Endothelial cell of umbilical vein (primary cell): ENCODE results near the gene DPYD. TPM values are rescaled to one million over a fixed set of nuclear protein-coding genes. Genes with fewer than 3 reads are reported as not detected.
A peak's percentile ranks its signal among the peaks of the same experiment; 100 is the strongest.

ENCODE experiments used
- BruUV-seq: library from RNA; stranded (reverse); fragments of 400-500 nt; replicated peaks from 2 replicates; lab custom pipeline; 2021; lab: Mats Ljungman, UMichigan
- CTCF ChIA-PET: fragments of 300-600, 350-600 bp; sonication (Branson Sonifier 250); formaldehyde crosslinking; loops from one replicate; lab custom pipeline; 2021; ENCODE audit warnings: antibody characterized with exemption, inconsistent platforms; lab: Charles Lee
- POLR2A ChIA-PET: fragments of 300-600, 350-600 bp; sonication (Branson Sonifier 250); formaldehyde crosslinking; loops from one replicate; lab custom pipeline; 2021; ENCODE audit warnings: antibody characterized with exemption, inconsistent platforms; lab: Charles Lee
- DNase-seq: peaks from one replicate; pipeline ENCODE4 v3.0.0-alpha.2; 2011; ENCODE audit warnings: low read depth, low spot score
- FAIRE-seq: peaks from 2 replicates; lab custom pipeline; 2011; peaks lifted over from hg19 to GRCh38; lab: Jason Lieb, UNC
- H2AFZ ChIP-seq: 2 replicates; pipeline ENCODE4 v1.6.0; 2012; ENCODE audit warnings: low read depth, low read length, control low read depth, inconsistent platforms
- H3K27ac ChIP-seq: 2 replicates; pipeline ENCODE4 v1.5.1; 2011; ENCODE audit warnings: low read depth, mild to moderate bottlenecking, control low read depth, low read length, moderate library complexity; ENCODE audit not compliant: insufficient read depth
- H3K27me3 ChIP-seq, 2 experiments: 2 replicates each; pipeline versions ENCODE4 v1.6.0 to v1.6.1; 2011; ENCODE audit warnings: low read length in 2 of 2, mixed read lengths in 1 of 2; ENCODE audit not compliant: control insufficient read depth in 2 of 2, insufficient read depth in 2 of 2
- H3K36me3 ChIP-seq, 2 experiments: 2 replicates in 1 of 2; 3 replicates in 1 of 2; pipeline ENCODE4 v1.5.1; 2011; ENCODE audit warnings: low read length in 2 of 2, mild to moderate bottlenecking in 1 of 2, moderate library complexity in 1 of 2; ENCODE audit not compliant: control insufficient read depth in 2 of 2, insufficient read depth in 2 of 2; ENCODE audit errors: extremely low read depth in 1 of 2
- H3K4me1 ChIP-seq: 3 replicates; pipeline ENCODE4 v1.5.1; 2011; ENCODE audit warnings: mild to moderate bottlenecking, low read length; ENCODE audit not compliant: control insufficient read depth, insufficient read depth; ENCODE audit errors: extremely low read depth
- H3K4me2 ChIP-seq: 2 replicates; pipeline ENCODE4 v1.6.1; 2011; ENCODE audit warnings: low read length, control low read depth, mixed read lengths; ENCODE audit not compliant: insufficient read depth
- H3K4me3 ChIP-seq, 3 experiments: fragments of 200-600 bp in 1 of 3; sonication (generic), shearing (Covaris generic) in 1 of 3; replicated peaks in 1 of 3; 2 replicates each; pipeline ENCODE4 v1.5.1; 2011 to 2016; ENCODE audit warnings: control low read depth in 3 of 3, low read length in 3 of 3, mild to moderate bottlenecking in 2 of 3, inconsistent platforms in 1 of 3, low read depth in 1 of 3, moderate library complexity in 1 of 3; ENCODE audit not compliant: insufficient read depth in 1 of 3
- H3K79me2 ChIP-seq: 2 replicates; pipeline ENCODE4 v1.6.0; 2012; ENCODE audit warnings: low read length, inconsistent platforms; ENCODE audit not compliant: control insufficient read depth, insufficient read depth
- H3K9ac ChIP-seq: replicated peaks from 2 replicates; pipeline ENCODE3; 2011; ENCODE audit warnings: low read length, control low read depth; ENCODE audit not compliant: insufficient read depth; ENCODE audit errors: extremely low read depth
- H3K9me1 ChIP-seq: replicated peaks from 3 replicates; pipeline ENCODE4 v1.6.0; 2011; ENCODE audit warnings: mild to moderate bottlenecking, low read length; ENCODE audit not compliant: control insufficient read depth, insufficient read depth; ENCODE audit errors: extremely low read depth
- H3K9me3 ChIP-seq: replicated peaks from 2 replicates; pipeline ENCODE4 v1.5.1; 2012; ENCODE audit warnings: low read length, inconsistent platforms; ENCODE audit not compliant: control insufficient read depth, insufficient read depth
- H4K20me1 ChIP-seq: replicated peaks from 2 replicates; pipeline ENCODE3; 2011; ENCODE audit warnings: mild to moderate bottlenecking, low read length; ENCODE audit not compliant: control insufficient read depth, insufficient read depth; ENCODE audit errors: extremely low read depth
- CTCF ChIP-seq, 2 donors: IDR thresholded peaks; 1 replicate in 1 of 2; 2 replicates in 1 of 2; pipeline ENCODE4 v1.5.1; 2011; ENCODE audit warnings: low read length in 2 of 2, mild to moderate bottlenecking in 2 of 2, moderate library complexity in 2 of 2, control low read depth in 1 of 2, inconsistent platforms in 1 of 2, low read depth in 1 of 2; ENCODE audit not compliant: insufficient read depth in 1 of 2; ENCODE audit errors: extremely low read depth in 1 of 2
- EZH2 ChIP-seq: IDR thresholded peaks from 2 replicates; pipeline ENCODE4 v1.6.1; 2012; ENCODE audit warnings: borderline replicate concordance, low read depth, mild to moderate bottlenecking, moderate library complexity, low read length, inconsistent platforms; ENCODE audit not compliant: severe bottlenecking
- FOS ChIP-seq: IDR thresholded peaks from 2 replicates; pipeline ENCODE4 v1.6.1; 2011; ENCODE audit warnings: mild to moderate bottlenecking, low read length, moderate library complexity, borderline replicate concordance; ENCODE audit not compliant: insufficient read depth
- GATA2 ChIP-seq: IDR thresholded peaks from 2 replicates; pipeline ENCODE4 v1.7.0; 2011; ENCODE audit warnings: low read depth, mild to moderate bottlenecking, moderate library complexity, mixed read lengths, low read length; ENCODE audit not compliant: insufficient read length, insufficient read depth
- JUN ChIP-seq: IDR thresholded peaks from 2 replicates; pipeline ENCODE4 v1.6.1; 2011; ENCODE audit warnings: borderline replicate concordance, low read depth; ENCODE audit not compliant: insufficient read length, insufficient read depth
- MAX ChIP-seq: IDR thresholded peaks from 2 replicates; pipeline ENCODE4 v1.6.1; 2011; ENCODE audit not compliant: insufficient read depth, insufficient read length
- MYC ChIP-seq: IDR thresholded peaks from one replicate; pipeline ENCODE4 v1.6.1; 2011; ENCODE audit warnings: mild to moderate bottlenecking, low read depth, low read length
- POLR2A ChIP-seq: IDR thresholded peaks from 2 replicates; pipeline ENCODE4 v1.6.1; 2012; ENCODE audit warnings: low read depth, mild to moderate bottlenecking, control low read depth, low read length
- POLR2AphosphoS5 ChIP-seq: IDR thresholded peaks from 2 replicates; pipeline ENCODE4 v1.6.1; 2012; ENCODE audit warnings: low read depth, mild to moderate bottlenecking, control low read depth, low read length, moderate library complexity; ENCODE audit not compliant: insufficient read depth
- dilution Hi-C: fragments of 300-500 bp; cut with MboI; formaldehyde crosslinking; loops from one replicate; pipeline ENCODE4 v1.15.0; 2019; ENCODE audit warnings: low sequenced_read_pairs; ENCODE audit not compliant: extremely low pct_ligation_motif_present
- intact Hi-C: fragments of 100-400 bp; cut with micrococcal nuclease; formaldehyde crosslinking; loops from one replicate; pipeline ENCODE4 v1.10.0; 2022
- polyA plus RNA-seq, 4 experiments: library from polyadenylated mRNA; depleted of rRNA in 3 of 4; stranded (reverse) in 3 of 4; unstranded in 1 of 4; fragments of >200 nt; gene quantifications; 2 replicates each; pipeline versions ENCODE4 v1.2.1 to v1.2.3, GENCODE V29; 2011 to 2012; ENCODE audit warnings: missing spikeins in 1 of 4
- total RNA-seq: library from RNA; stranded (reverse); gene quantifications from 2 replicates; pipeline ENCODE4 v1.2.3, GENCODE V29; 2021

Gene DPYD
- total and polyA plus RNA-seq, 2 donors (not counting 3 experiments of a cell fraction or from before 2014, with no cell fraction given): 4.6 to 15.1 TPM

GRCh38 chr1:97192872-97193572 is 727.8 kb downstream of the DPYD start:
- TF ChIP-seq GATA2 (peak; percentile 76), FOS (peak; percentile 87), JUN (peak; percentile 91), EZH2 (no peak), POLR2AphosphoS5 (peak; percentile 26)
- H3K9ac ChIP-seq: peak overlapping the region; percentile 42
- peak overlapping the region; percentile 73 for H3K27ac ChIP-seq
- no peaks in the 10 kb centered on the region for H3K36me3 ChIP-seq
- H3K9me1 ChIP-seq: no peaks in the 10 kb centered on the region
- intact Hi-C loops: loop anchor here (2.0 to 5.0 kb wide), 4 partner anchors 334 to 1274 kb away; no protein-coding TSS in a partner anchor
- no TSS peak for BruUV-seq
- no peaks in the 10 kb centered on the region for H3K9me3 ChIP-seq
- DNase-seq (peak; percentile 97), FAIRE-seq (peak; percentile 97)
- ChIA-PET CTCF (interaction anchor here (0.7 to 2.4 kb wide), 6 partner anchors 25 to 1275 kb away, joined by 3 to 6 read pairs (median 3); no protein-coding TSS in a partner anchor), POLR2A (no interaction called here)
- no peaks in the 10 kb centered on the region for H4K20me1 ChIP-seq
- peak overlapping the region; percentile 30 for H2AFZ ChIP-seq
- H3K79me2 ChIP-seq: no peaks in the 10 kb centered on the region
- dilution Hi-C loops: no loop called here
- no peaks in the 10 kb centered on the region for H3K27me3 ChIP-seq
- peaks cover 15% of the 10 kb centered on the region for H3K4me1 ChIP-seq
- H3K4me2 ChIP-seq: peak overlapping the region; percentile 76
- H3K4me3 ChIP-seq: peak overlapping the region in 1 of 3 experiments; percentile 15

GRCh38 chr1:97190326-97190725 is 730.5 kb downstream of the DPYD start:
- H3K4me3 ChIP-seq: no peak overlapping the region
- no peaks in the 10 kb centered on the region for H3K79me2 ChIP-seq
- DNase-seq (no peak), FAIRE-seq (no peak)
- H3K27ac ChIP-seq: no peak overlapping the region
- no peaks in the 10 kb centered on the region for H4K20me1 ChIP-seq
- peaks cover 15% of the 10 kb centered on the region for H3K4me1 ChIP-seq
- no peaks in the 10 kb centered on the region for H3K36me3 ChIP-seq
- TF ChIP-seq MYC: no peak
- no peak for TF ChIP-seq POLR2A
- TF ChIP-seq MAX: no peak
- TF ChIP-seq POLR2AphosphoS5: no peak
- TF ChIP-seq JUN: no peak
- TF ChIP-seq GATA2: no peak
- TF ChIP-seq CTCF (IDR thresholded peaks at IDR 0.05; ENCODE audit: extremely low read depth in 1 of 2, insufficient read depth in 1 of 2, low read depth in 1 of 2, low read length in 2 of 2): no peak
- no peak for TF ChIP-seq EZH2
- no peak for TF ChIP-seq FOS
- H3K9me1 ChIP-seq: no peaks in the 10 kb centered on the region
- POLR2A ChIA-PET: no interaction called here
- H3K27me3 ChIP-seq: no peaks in the 10 kb centered on the region
- no peak overlapping the region for H3K9ac ChIP-seq
- CTCF ChIA-PET: no interaction called here
- H3K4me2 ChIP-seq: no peak overlapping the region
- BruUV-seq: no TSS peak
- intact Hi-C loops: loop anchor here (5.0 kb wide), 1 partner anchor 1277 kb away; no protein-coding TSS in a partner anchor
- dilution Hi-C loops: no loop called here
- H2AFZ ChIP-seq: no peak overlapping the region
- H3K9me3 ChIP-seq: no peaks in the 10 kb centered on the region
